Retinal pigment epithelial cell (primary cell): ENCODE results near the gene SSC4D.

Source experiments
- DNase-seq: peaks from one replicate; pipeline ENCODE4 v3.0.0-alpha.2; 2010; ENCODE audit warnings: low read depth
- H3K4me3 ChIP-seq: 2 replicates; pipeline ENCODE4 v1.5.1; 2011; ENCODE audit warnings: mild to moderate bottlenecking, low read length, control low read depth, moderate library complexity
- CTCF ChIP-seq: conservative IDR thresholded peaks from 2 replicates; pipeline ENCODE4 v1.5.1; 2011; ENCODE audit warnings: low read depth, low read length, control low read depth, inconsistent platforms

Gene SSC4D

GRCh38 chr7:76354981-76355730 lies 54.3 kb downstream of the SSC4D start:
- DNase-seq, result no peak
- TF ChIP-seq CTCF, result no peak
- no peak overlapping the region for H3K4me3 ChIP-seq

GRCh38 chr7:76354516-76354915 lies 55.0 kb downstream of the SSC4D start:
- no peak overlapping the region for H3K4me3 ChIP-seq
- TF ChIP-seq CTCF, result no peak
- DNase-seq, result no peak

- H3K4me3 ChIP-seq, result no peak overlapping the region
- TF ChIP-seq CTCF, result no peak
- DNase-seq, result no peak
Observed at GRCh38 chr7:76353744-76354143, 55.8 kb downstream of the SSC4D start.

- TF ChIP-seq CTCF, result no peak
- DNase-seq, result no peak
- no peak overlapping the region for H3K4me3 ChIP-seq
Observed at GRCh38 chr7:76352193-76352592, 57.3 kb downstream of the SSC4D start.

- H3K4me3 ChIP-seq, result no peak overlapping the region
- DNase-seq, result no peak
- TF ChIP-seq CTCF, result no peak
Observed at GRCh38 chr7:76351372-76351771, 58.1 kb downstream of the SSC4D start.

GRCh38 chr7:76349313-76349885 lies 60.1 kb downstream of the SSC4D start:
- no peak overlapping the region for H3K4me3 ChIP-seq
- no peak for DNase-seq
- no peak for TF ChIP-seq CTCF

- DNase-seq, result no peak
- no peak for TF ChIP-seq CTCF
Observed at GRCh38 chr7:76347710-76348109, 61.8 kb downstream of the SSC4D start.

More at GRCh38 chr7:76347710-76348109, 61.8 kb downstream of the SSC4D start:
- no peak overlapping the region for H3K4me3 ChIP-seq
